Activated naive CD4-positive, alpha-beta T cell (primary cell): ENCODE measurements around the gene NUP214.
"Not testable (repeated sequence)": the region's sequence is repeated elsewhere in the genome, so short reads cannot be mapped to it uniquely, and the experiment has no call there.

Experiments used
- DNase-seq, 4 experiments: peaks; one replicate each; lab custom pipeline; 2025; lab: John Stamatoyannopoulos, UW

NUP214 gene

GRCh38 chr9:131197160-131197911, 72.0 kb downstream of the NUP214 start:
- no peak for DNase-seq

- no peak for DNase-seq
These were observed 72.8 kb downstream of the NUP214 start for GRCh38 chr9:131198041-131198715.

- no peak for DNase-seq
These were observed 76.5 kb downstream of the NUP214 start for GRCh38 chr9:131201856-131202255.

- DNase-seq, result no peak
These were observed 78.2 kb downstream of the NUP214 start for GRCh38 chr9:131203431-131204218.

- DNase-seq, result no peak
These were observed 78.9 kb downstream of the NUP214 start for GRCh38 chr9:131204285-131204684.

GRCh38 chr9:131206495-131206894, 81.1 kb downstream of the NUP214 start:
- no peak for DNase-seq

- not testable (repeated sequence) for DNase-seq
These were observed 86.5 kb downstream of the NUP214 start for GRCh38 chr9:131211920-131212319.

GRCh38 chr9:131214286-131214856, 89.0 kb downstream of the NUP214 start:
- no peak for DNase-seq

- DNase-seq, result no peak
These were observed 89.5 kb downstream of the NUP214 start for GRCh38 chr9:131214876-131215275.

- DNase-seq, result no peak
These were observed 91.4 kb downstream of the NUP214 start for GRCh38 chr9:131216806-131217205.

GRCh38 chr9:131217331-131218031, 92.1 kb downstream of the NUP214 start:
- DNase-seq, result no peak

- no peak for DNase-seq
These were observed 93.0 kb downstream of the NUP214 start for GRCh38 chr9:131218370-131218769.

GRCh38 chr9:131220485-131220884, 95.1 kb downstream of the NUP214 start:
- DNase-seq, result no peak

- DNase-seq, result no peak
These were observed 97.1 kb downstream of the NUP214 start for GRCh38 chr9:131222460-131222859.

GRCh38 chr9:131226226-131226625, 100.8 kb downstream of the NUP214 start:
- no peak for DNase-seq

GRCh38 chr9:131227112-131227958, 101.9 kb downstream of the NUP214 start:
- no peak for DNase-seq

GRCh38 chr9:131227959-131228460, 102.6 kb downstream of the NUP214 start:
- DNase-seq, result no peak

GRCh38 chr9:131228988-131229387, 103.6 kb downstream of the NUP214 start:
- no peak for DNase-seq

- DNase-seq, result no peak
These were observed 108.2 kb downstream of the NUP214 start for GRCh38 chr9:131233556-131233955.

- no peak for DNase-seq
These were observed 108.6 kb downstream of the NUP214 start for GRCh38 chr9:131233995-131234394.
